CD4-positive, alpha-beta T cell treated with Interleukin-2 at 100 ng/mL for 4 hours (primary cell): ENCODE measurements around the gene CXCL1.
"Not testable (repeated sequence)": the region's sequence is repeated elsewhere in the genome, so short reads cannot be mapped to it uniquely, and the experiment has no call there.

ENCODE experiments used
- DNase-seq: peaks from one replicate; pipeline ENCODE4 v3.0.0-alpha.2; 2020; ENCODE audit warnings: low spot score

Gene CXCL1

DNA sequence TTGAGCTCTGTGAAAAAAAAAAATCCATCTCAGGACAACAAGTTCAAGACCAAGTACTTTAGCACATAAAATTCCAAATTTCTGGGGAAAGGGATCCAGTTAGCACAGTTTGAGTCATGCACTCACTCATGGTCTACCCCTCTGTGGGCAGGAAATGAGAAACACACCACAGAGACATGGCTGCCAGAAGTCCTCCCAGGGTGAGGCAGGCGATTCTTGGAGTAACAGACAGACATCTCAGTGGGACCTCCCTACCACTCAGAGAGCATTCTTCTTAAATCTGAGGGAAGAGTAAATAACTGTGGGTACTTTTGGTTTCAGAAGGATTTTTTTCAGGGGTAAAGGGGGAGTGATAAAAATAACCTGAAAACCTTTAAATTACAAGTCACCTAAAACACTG, 14.1 kb downstream of the CXCL1 start:
- no peak for DNase-seq

- no peak for DNase-seq
Measured at GRCh38 chr4:73885574-73886267, 16.5 kb downstream of the CXCL1 start.

DNA sequence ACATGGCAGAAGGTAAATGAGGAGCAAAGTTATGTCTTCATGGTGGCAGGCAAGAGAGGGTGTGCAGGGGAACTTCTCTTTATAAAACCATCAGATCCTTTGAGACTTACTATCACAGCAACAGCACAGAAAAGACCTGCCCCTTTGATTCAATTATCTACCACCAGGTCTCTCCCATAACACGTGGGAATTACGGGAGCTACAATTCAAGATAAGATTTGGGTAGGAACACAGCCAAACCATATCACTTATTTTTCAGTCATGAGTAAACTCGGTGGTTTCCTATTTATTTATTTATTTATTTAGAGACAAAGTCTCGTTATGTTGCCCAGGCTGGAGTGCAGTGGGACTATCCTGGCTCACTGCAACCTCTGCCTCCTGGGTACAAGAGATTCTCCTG, 22.1 kb downstream of the CXCL1 start:
- no peak for DNase-seq

GRCh38 chr4:73891739-73892405, 22.7 kb downstream of the CXCL1 start:
- DNase-seq: no peak

GRCh38 chr4:73892966-73893365, 23.8 kb downstream of the CXCL1 start:
- no peak for DNase-seq

DNA sequence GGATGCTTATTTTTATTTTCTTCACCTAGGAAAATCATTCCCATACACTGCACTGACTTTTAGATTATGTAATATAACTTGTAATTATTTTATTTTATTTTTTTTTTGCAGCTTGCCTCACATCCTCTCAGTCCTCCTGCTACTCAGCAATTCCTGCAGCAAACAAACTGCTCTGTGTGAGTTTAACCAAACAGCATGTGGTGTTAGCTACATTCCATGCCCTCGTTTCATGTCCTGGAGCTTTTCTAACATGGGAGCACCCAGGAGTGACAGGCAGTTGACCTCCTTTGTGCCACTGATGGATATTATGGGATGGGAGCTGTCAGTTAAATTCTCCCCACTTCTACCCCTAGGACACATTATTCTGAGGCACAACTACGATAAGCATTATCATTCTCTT, 24.8 kb downstream of the CXCL1 start:
- DNase-seq: no peak

- DNase-seq: no peak
Measured at GRCh38 chr4:73895201-73896175, 26.3 kb downstream of the CXCL1 start.

GRCh38 chr4:73896416-73896815, 27.2 kb downstream of the CXCL1 start:
- DNase-seq: no peak

GRCh38 chr4:73897380-73898136, 28.4 kb downstream of the CXCL1 start:
- no peak for DNase-seq

- not testable (repeated sequence) for DNase-seq
Measured at GRCh38 chr4:73899338-73899737, 30.1 kb downstream of the CXCL1 start.

DNA sequence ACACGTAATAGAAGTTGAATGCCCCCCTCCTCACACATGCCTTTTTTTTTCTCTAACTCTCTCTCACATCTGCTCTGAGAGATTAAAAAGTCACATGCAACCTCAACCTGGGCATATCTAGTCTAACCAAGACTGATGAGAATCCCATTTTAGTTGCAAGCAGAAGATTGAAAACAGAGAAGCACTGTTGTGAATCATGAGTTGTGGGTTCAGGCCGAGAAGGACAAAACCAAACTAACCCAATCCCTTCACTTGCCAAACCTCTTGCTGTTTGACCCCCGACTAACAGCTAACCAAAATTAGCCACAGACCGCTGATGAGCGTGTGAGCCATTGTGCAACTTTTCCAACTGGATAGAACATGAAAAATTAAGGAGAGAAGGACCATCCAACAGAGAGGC, 31.8 kb downstream of the CXCL1 start:
- DNase-seq: no peak

DNA sequence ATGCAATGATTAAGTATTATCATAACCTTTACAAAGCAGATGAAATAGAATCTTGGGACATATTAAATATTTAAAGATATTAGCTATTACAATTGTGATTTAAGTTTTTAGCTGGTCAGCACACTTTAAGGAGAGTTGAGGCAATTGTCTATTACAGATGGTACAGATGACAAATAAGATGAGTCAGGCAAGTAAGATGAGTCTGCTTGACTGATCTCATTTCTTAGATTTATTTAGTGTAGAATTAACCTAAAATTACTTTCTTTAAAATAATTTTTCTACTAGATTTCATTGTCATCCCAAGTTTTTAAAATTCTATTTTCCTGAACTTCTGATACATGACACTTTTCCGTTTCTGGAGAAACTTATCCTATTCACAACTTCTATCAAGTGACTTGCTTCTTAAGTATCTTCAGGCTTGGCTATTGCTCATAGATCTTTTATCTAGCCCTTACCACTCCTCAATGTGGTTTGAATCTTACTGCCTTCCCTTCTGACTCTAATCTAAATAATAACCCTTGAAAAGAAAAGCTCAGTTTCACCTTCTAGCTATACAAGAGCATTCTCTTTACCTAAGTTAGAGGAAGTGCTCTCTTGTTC, 32.9 kb downstream of the CXCL1 start:
- no peak for DNase-seq

DNA sequence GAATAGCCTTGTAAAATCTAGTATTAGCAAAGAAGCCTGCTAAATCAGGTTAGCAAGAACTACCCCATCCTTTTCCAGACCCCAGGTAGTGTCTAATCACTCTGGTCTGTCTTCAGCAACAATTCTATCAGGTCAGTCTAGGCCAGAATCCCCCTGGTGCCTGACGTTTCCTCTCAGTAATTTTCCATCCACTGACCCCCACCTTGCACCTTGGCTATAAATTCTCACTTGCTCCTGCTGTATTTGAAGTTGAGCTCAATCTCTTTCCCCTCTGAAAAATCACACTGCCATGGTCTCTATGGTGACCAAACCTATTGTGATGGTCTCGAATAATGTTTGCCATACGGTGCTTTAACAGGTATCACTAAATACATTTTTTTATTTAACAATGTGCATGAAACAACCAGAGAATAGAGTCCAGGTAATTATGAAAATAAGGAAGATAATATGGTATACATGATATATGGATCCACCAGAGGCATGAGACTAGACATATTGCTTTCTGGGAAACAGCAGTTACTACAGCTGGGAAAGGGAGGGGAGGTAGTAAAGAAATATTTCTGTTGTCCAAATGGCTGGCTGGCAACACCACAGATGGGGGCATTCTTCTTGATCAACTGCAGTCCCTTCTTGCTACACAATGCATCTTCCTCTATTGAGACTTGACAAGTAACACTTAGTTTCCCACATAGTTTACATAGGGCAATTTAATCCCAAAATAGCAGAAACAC, 33.8 kb downstream of the CXCL1 start:
- no peak for DNase-seq

DNA sequence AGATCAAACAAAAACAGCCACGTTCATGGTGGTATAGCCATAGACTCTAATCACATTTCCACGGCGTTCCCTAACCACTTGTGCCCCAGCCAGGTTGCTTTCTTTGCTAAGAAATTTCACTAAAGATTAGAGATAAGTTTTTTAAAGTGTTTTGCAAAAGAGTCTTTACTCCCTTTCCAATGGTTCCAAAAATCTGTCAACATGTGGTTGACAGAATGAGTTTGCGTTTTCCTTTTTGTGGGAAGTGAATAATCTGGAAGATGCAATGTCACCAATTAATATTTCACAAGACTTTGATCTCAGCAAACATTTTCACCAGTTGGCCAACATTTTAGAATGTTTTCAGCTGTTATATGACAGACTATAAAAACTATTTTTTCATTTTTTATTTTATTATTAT, 35.3 kb downstream of the CXCL1 start:
- no peak for DNase-seq

GRCh38 chr4:73908965-73909364, 39.8 kb downstream of the CXCL1 start:
- no peak for DNase-seq

GRCh38 chr4:73911746-73912145, 42.6 kb downstream of the CXCL1 start:
- DNase-seq: no peak

- DNase-seq: no peak
Measured at GRCh38 chr4:73912191-73912590, 43.0 kb downstream of the CXCL1 start.

- DNase-seq: no peak
Measured at GRCh38 chr4:73914071-73914470, 44.9 kb downstream of the CXCL1 start.

GRCh38 chr4:73916172-73916925, 47.2 kb downstream of the CXCL1 start:
- no peak for DNase-seq

DNA sequence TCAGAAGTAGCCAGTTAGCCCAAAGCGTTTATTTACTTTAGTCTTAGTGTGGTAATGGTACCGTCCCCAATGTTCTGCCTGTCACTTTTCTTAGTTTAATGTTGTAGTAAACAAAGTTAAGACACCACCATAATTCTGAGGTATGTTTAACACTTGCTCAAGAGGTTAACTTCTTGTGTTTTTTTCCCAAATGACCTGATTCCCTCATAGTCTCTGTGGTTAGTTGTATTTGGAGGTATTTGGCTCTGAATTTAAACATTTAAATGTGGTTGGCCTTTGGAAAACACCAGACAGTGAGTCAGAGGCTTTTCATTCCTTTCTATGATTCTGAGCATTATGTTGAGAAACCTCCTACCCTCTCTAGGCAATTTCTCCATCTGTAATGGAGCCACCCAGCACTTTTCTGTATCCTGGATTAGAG, 47.9 kb downstream of the CXCL1 start:
- DNase-seq: no peak
